HPDE6-E6E7 (cell line): ENCODE results near the gene APOC1.
A peak's percentile ranks its signal among the peaks of the same experiment; 100 is the strongest.
"Not testable (repeated sequence)": the region's sequence is repeated elsewhere in the genome, so short reads cannot be mapped to it uniquely, and the experiment has no call there.

Experiments
- DNase-seq: peaks from one replicate; pipeline ENCODE4 v3.0.0; 2011; ENCODE audit warnings: missing footprints; ENCODE audit errors: extremely low spot score

APOC1 gene

DNA sequence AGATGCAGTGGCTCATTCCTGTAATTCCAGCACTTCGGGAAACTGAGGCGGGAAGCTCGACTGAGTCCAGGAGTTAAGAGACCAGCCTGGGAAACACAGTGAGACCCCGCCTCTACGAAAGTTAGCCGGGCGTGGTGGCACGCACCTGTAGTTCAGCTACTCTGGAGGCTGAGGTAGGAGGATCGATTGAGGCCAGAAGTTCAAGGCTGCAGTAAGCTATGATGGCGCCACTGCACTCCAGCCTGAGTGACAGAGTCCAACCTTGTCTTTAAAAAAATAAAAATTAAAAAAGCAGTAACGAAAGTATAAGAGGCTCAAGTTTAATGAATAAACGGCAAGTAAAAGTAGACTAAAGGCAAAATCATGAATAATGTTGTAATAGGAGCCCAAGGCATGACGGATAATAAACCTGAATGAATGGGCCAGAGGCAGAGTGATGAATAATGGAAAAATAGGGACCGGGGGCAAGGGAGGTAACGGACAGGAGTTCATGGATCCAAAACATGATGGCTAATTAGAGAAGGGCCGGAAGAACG, 24.5 kb upstream of the APOC1 start:
- no peak for DNase-seq

DNA sequence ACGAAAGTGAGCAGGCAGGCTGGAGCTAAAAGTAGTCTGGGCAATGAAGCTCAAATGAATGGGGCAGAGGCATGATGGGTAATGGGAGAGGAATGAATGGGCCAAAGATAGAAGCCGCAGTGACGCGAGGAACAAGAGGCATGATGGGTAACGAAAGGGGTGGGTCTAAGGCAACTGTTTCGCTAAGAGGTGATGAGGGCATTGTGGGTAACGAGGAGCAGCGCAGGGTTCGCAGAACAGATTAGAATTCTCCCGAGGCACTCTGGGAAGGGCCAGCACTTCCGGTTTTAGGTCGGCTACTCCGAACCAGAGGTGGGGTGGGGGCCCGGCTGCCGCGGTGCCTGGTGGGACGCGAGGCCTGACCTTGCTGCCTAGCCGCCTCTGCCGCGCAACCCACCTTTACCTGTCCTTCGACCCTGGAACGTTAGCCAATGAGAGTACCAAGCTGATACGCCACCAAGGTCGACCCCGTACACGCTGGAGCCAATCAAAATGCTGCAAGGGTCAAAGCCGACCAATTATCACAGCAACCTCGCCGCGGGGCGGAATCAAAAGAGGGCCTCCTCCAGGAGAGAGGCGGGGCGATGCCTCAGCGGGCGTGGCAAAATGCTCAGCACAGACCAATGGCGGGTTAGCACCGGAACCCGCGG, 23.9 kb upstream of the APOC1 start:
- DNase-seq, result peak; percentile 97

DNA sequence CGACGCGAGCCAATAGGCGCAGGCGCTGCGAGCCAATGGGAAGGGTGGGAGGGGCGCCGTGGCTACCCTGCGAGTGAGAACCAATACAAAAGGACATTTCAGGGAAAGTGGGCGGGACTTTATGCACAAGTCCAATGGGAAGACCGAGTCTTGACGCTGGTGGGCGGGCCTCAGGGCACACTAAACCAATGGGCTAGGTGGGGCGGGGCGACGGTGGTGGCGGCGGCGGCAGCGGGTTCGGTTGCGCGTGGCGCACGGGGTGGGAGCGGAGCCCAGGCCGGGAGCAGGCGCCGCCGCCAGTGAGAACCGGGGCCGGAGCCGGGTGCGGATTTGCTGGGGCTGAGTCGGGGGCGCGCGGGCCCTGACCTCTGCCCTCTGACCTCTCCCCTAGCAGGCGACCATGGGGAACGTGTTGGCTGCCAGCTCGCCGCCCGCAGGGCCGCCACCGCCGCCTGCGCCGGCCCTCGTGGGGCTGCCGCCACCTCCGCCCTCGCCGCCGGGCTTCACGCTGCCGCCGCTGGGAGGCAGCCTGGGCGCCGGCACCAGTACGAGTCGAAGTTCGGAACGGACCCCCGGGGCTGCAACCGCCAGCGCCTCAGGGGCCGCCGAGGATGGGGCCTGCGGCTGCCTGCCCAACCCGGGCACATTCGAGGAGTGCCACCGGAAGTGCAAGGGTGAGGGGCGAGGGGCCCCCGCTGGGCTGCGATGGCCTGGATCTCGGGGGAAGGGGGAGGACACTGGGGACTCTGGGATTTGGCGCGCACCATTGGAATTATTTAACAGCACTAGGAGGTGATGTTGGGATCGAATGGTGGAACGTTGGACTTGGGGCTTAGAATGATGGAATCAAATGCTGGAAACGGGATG, 23.2 kb upstream of the APOC1 start, which contains the start of gene TOMM40:
TOMM40 (plus strand) TSS at position 239 of the 867 bp plus-strand sequence; CDS start at position 401, 162 bp downstream.
- peak; percentile 97 for DNase-seq

DNA sequence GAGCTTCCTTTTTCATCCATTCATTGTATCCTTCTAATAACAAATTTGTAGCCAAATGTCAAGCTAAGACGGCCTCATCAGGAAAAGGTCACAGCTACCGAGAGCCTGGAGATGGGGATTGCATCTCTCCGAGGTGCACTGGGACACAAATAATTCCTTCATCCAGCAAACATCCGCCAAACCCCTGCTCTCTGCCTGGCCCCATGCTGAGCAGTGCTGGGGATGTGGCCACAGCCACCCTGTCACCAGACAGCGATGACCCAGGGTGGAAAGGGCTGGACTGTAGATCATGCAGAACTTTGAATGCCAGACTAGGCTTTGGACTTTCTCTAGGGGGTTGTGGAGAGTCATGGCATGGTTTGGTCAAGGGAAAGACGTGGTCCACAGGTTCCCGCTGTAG, 21.5 kb upstream of the APOC1 start:
- no peak for DNase-seq

DNA sequence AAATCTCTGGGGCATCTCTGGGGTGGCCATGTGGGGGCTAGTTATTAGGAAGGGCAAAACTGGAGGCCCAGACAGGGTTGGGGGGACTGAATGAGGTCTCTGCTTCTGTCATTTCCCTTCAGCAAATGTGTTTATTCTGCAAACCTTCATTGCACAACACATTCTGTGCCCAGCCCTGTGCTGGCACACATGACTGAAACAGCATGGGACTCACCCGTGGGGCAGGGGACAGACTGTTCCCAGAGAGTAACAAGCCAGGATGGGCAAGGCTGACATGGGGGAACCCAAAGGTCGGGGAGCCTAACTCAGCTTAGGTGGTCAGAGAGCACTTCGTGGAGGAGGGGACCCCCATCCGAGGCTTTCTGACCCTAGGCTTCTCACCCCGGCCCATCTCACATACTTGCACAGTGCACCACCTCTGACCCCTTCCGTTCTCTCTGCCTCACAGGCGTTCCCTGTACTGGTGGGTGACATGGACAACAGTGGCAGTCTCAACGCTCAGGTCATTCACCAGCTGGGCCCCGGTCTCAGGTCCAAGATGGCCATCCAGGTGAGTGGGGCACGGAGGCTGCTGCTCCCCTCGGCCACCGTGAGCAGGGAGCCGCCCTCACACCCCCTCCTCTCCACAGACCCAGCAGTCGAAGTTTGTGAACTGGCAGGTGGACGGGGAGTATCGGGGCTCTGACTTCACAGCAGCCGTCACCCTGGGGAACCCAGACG, 20.9 kb upstream of the APOC1 start:
- DNase-seq, result no peak

DNA sequence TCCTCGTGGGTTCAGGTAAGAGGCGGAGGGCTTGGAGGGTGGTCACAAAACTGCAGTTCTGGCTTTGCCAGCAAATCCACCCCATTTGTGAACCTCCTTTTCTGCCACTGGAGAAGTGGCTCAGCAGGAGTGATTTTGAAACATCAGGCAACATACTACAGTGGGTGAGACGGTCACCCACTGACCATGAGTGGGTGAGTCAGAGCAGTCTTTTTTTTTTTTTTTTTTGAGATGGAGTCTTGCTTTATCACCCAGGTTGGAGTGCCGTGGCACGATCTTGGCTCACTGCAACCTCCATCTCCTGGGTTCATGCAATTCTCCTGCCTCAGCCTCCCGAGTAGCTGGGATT, 20.4 kb upstream of the APOC1 start:
- DNase-seq, result no peak

DNA sequence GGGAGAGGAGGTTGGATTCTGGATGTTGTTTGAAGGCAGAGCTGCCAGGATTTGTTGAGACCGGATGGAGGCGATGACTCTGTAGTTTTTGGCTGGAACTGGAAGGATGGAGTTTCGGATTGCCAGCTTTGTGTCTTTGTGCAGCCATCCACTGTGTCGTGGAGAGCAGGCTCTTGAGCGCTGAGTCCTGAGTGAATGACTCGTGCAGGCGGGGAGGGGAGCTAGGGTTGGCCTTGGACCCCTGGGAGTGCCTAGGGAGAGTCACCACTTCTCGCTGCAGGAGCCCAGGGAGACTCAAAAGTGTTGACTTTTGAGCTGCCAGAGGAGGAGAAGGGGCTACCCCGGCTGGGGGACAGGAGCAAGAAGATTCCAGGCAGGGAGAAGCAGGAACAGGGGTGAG, 19.5 kb upstream of the APOC1 start:
- DNase-seq, result no peak

DNA sequence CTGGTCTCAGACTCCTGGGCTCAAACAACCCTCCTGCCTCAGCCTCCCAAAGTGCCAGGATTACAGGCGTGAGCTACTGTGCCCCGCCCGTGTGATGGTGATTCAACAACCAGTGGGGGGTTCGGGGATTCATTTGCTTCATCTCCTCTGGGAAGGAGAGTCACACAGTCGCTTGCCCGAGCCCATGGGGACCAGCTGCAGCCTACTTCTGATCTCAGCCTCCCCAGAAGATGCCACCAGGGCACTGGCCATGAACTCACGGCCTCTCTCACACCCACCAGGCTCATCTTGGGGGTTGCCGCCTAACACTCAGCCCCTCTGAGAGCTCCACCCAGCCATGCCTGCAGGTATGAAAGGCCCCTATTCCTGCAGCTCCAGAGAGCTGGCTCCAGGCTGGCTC, 16.6 kb upstream of the APOC1 start:
- DNase-seq, result no peak

DNA sequence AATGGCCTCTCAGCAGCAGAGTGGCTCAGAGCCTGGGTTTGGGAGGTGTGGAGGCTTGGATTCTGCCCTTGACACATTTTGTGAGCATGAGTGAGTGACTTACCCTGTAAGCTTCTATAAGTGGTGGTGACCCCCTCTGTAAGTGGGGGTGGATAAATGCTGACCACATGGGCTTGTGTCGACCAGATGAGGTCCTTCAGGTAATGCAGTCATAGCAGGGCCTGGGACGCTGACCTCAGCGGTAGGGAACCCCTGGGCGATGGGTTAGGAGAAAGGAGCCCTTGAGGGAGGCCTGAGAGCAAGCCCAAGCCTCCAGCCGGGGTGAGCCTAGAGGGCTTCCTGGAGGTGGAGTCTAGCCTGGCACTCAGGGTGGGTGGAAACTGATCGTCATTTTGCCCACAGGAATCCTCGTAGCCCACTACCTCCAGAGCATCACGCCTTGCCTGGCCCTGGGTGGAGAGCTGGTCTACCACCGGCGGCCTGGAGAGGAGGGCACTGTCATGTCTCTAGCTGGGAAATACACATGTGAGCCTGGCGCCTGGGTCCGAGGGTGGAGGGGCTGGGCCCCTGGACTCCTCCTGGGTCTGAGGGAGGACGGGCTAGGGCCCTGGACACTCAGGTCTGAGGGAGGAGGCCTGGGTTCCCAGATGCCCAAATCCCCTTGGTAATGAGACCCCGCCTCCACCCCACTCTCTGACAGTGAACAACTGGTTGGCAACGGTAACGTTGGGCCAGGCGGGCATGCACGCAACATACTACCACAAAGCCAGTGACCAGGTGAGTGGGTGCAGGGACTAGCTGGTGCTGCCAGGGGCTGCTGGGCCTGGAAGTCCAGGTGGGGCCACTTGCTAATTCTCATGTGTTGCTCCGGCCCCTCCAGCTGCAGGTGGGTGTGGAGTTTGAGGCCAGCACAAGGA, 13.8 kb upstream of the APOC1 start:
- DNase-seq, result no peak

DNA sequence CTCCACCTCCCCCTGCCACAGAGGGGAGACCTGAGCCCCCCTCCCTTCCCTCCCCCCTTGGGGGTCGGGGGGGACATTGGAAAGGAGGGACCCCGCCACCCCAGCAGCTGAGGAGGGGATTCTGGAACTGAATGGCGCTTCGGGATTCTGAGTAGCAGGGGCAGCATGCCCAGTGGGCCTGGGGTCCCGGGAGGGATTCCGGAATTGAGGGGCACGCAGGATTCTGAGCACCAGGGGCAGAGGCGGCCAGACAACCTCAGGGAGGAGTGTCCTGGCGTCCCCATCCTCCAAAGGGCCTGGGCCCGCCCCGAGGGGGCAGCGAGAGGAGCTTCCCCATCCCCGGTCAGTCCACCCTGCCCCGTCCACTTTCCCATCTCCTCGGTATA, 11.2 kb upstream of the APOC1 start:
- DNase-seq, result no peak

DNA sequence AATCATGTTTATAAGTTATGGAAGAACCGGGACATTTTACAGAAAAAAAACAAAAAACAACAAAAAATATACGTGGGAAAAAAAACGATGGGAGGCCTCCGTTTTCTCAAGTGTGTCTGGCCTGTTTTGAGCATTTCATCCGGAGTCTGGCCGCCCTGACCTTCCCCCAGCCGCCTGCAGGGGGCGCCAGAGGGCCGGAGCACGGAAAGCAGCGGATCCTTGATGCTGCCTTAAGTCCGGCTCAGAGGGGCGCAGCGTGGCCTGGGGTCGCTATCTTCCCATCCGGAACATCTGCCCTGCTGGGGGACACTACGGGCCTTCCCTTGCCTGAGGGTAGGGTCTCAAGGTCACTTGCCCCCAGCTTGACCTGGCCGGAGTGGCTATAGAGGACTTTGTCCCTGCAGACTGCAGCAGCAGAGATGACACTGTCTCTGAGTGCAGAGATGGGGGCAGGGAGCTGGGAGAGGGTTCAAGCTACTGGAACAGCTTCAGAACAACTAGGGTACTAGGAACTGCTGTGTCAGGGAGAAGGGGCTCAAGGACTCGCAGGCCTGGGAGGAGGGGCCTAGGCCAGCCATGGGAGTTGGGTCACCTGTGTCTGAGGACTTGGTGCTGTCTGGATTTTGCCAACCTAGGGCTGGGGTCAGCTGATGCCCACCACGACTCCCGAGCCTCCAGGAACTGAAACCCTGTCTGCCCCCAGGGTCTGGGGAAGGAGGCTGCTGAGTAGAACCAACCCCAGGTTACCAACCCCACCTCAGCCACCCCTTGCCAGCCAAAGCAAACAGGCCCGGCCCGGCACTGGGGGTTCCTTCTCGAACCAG, 10.6 kb upstream of the APOC1 start:
- DNase-seq, result peak; percentile 36

DNA sequence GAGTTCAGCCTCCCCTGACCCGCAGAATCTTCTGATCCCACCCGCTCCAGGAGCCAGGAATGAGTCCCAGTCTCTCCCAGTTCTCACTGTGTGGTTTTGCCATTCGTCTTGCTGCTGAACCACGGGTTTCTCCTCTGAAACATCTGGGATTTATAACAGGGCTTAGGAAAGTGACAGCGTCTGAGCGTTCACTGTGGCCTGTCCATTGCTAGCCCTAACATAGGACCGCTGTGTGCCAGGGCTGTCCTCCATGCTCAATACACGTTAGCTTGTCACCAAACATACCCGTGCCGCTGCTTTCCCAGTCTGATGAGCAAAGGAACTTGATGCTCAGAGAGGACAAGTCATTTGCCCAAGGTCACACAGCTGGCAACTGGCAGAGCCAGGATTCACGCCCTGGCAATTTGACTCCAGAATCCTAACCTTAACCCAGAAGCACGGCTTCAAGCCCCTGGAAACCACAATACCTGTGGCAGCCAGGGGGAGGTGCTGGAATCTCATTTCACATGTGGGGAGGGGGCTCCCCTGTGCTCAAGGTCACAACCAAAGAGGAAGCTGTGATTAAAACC, 9.9 kb upstream of the APOC1 start:
- no peak for DNase-seq

DNA sequence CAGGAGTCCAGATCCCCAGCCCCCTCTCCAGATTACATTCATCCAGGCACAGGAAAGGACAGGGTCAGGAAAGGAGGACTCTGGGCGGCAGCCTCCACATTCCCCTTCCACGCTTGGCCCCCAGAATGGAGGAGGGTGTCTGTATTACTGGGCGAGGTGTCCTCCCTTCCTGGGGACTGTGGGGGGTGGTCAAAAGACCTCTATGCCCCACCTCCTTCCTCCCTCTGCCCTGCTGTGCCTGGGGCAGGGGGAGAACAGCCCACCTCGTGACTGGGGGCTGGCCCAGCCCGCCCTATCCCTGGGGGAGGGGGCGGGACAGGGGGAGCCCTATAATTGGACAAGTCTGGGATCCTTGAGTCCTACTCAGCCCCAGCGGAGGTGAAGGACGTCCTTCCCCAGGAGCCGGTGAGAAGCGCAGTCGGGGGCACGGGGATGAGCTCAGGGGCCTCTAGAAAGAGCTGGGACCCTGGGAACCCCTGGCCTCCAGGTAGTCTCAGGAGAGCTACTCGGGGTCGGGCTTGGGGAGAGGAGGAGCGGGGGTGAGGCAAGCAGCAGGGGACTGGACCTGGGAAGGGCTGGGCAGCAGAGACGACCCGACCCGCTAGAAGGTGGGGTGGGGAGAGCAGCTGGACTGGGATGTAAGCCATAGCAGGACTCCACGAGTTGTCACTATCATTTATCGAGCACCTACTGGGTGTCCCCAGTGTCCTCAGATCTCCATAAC, 8.8 kb upstream of the APOC1 start, which contains the start of gene APOE:
APOE (plus strand) TSS at position 360 of the 724 bp plus-strand sequence. CDS start 829 bp downstream, outside the sequence.
- no peak for DNase-seq

DNA sequence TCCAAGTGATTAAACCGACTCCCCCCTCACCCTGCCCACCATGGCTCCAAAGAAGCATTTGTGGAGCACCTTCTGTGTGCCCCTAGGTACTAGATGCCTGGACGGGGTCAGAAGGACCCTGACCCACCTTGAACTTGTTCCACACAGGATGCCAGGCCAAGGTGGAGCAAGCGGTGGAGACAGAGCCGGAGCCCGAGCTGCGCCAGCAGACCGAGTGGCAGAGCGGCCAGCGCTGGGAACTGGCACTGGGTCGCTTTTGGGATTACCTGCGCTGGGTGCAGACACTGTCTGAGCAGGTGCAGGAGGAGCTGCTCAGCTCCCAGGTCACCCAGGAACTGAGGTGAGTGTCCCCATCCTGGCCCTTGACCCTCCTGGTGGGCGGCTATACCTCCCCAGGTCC, 6.8 kb upstream of the APOC1 start:
- DNase-seq, result no peak

DNA sequence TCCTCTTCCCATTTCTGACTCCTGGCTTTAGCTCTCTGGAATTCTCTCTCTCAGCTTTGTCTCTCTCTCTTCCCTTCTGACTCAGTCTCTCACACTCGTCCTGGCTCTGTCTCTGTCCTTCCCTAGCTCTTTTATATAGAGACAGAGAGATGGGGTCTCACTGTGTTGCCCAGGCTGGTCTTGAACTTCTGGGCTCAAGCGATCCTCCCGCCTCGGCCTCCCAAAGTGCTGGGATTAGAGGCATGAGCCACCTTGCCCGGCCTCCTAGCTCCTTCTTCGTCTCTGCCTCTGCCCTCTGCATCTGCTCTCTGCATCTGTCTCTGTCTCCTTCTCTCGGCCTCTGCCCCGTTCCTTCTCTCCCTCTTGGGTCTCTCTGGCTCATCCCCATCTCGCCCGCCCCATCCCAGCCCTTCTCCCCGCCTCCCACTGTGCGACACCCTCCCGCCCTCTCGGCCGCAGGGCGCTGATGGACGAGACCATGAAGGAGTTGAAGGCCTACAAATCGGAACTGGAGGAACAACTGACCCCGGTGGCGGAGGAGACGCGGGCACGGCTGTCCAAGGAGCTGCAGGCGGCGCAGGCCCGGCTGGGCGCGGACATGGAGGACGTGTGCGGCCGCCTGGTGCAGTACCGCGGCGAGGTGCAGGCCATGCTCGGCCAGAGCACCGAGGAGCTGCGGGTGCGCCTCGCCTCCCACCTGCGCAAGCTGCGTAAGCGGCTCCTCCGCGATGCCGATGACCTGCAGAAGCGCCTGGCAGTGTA, 6.2 kb upstream of the APOC1 start:
- DNase-seq, result no peak

DNA sequence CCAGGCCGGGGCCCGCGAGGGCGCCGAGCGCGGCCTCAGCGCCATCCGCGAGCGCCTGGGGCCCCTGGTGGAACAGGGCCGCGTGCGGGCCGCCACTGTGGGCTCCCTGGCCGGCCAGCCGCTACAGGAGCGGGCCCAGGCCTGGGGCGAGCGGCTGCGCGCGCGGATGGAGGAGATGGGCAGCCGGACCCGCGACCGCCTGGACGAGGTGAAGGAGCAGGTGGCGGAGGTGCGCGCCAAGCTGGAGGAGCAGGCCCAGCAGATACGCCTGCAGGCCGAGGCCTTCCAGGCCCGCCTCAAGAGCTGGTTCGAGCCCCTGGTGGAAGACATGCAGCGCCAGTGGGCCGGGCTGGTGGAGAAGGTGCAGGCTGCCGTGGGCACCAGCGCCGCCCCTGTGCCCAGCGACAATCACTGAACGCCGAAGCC, 5.6 kb upstream of the APOC1 start:
- DNase-seq, result no peak

DNA sequence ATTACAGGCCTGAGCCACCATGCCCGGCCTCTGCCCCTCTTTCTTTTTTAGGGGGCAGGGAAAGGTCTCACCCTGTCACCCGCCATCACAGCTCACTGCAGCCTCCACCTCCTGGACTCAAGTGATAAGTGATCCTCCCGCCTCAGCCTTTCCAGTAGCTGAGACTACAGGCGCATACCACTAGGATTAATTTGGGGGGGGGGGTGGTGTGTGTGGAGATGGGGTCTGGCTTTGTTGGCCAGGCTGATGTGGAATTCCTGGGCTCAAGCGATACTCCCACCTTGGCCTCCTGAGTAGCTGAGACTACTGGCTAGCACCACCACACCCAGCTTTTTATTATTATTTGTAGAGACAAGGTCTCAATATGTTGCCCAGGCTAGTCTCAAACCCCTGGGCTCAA, 4.6 kb upstream of the APOC1 start:
- no peak for DNase-seq

DNA sequence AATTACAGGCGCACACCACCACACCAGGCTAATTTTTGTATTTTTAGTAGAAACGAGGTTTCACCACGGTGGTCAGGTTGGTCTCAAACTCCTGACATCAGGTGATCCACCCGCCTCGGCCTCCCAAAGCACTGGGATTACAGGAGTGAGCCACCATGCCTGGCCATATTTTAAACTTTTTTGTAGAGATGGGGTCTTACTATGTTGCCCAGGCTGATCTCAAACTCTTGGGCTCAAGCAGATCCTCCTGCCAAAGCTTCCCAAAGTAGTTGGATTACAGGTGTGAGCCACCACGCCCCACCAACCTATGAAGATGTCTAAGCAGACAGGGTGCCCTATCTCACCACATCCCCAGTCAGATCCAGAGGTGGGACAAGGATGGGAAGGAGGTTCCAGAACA, 2.5 kb upstream of the APOC1 start:
- not testable (repeated sequence) for DNase-seq

DNA sequence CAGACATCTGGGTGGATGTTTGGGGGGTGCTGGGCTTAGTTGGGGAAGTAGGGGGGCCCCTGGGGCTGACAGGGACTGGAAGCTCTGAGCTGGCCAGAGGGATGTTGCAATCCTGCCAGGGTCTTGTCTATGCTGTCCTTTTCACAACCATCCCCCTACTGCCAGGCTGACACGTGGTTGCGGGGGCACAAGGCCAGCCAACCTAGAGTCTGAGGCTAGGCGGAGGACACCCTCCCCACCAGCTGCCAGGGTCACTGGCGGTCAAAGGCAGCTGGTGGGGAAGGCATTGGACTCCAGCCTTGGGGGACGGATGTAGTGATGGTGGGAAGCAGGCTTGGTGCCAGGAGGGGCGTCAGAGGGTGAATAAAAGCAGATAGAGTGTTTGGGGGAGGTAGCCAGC, 1.6 kb upstream of the APOC1 start:
- no peak for DNase-seq
